Cardiac muscle cell (in vitro differentiated cells and primary cell): ENCODE measurements around the gene KIAA1143. TPM values are rescaled to one million over a fixed set of nuclear protein-coding genes. Genes with fewer than 3 reads are reported as not detected.

Experiments used
- DNase-seq, 2 donors: peaks; one replicate each; pipeline versions ENCODE4 v3.0.0 to v3.0.0-alpha.2; 2010 to 2017; ENCODE audit warnings: low read depth in 1 of 2, low spot score in 1 of 2
- H3K27ac ChIP-seq: fragments of 200-600 bp; sonication (generic); 2 replicates; pipeline ENCODE4 v1.5.1; 2016
- H3K27me3 ChIP-seq: fragments of 200-600 bp; sonication (generic); 2 replicates; pipeline ENCODE4 v1.6.0; 2016; ENCODE audit warnings: control low read depth
- H3K36me3 ChIP-seq: fragments of 200-600 bp; sonication (generic); 2 replicates; pipeline ENCODE4 v1.5.1; 2016; ENCODE audit warnings: control low read depth
- H3K4me1 ChIP-seq: fragments of 200-600 bp; sonication (generic); 2 replicates; pipeline ENCODE4 v1.8.1; 2017; ENCODE audit warnings: low read depth, mild to moderate bottlenecking, mixed run types
- H3K4me3 ChIP-seq: fragments of 200-600 bp; sonication (generic); 2 replicates; pipeline ENCODE4 v1.5.1; 2016; ENCODE audit warnings: mild to moderate bottlenecking
- H3K9me3 ChIP-seq: fragments of 200-600 bp; sonication (generic); 2 replicates; pipeline ENCODE4 v1.5.1; 2017; ENCODE audit warnings: low read depth, mild to moderate bottlenecking, control low read depth
- polyA plus RNA-seq: library from polyadenylated mRNA; unstranded; fragments of >200 nt; fragmentation: Nextera tagmentation; extraction: Ambion mirVana; gene quantifications from 2 replicates; pipeline ENCODE4 v1.2.1, GENCODE V29; 2016
- total RNA-seq: library from RNA; depleted of rRNA; stranded (reverse); fragments of >200 nt; gene quantifications from 2 replicates; pipeline ENCODE4 v1.2.3, GENCODE V29; 2016
- TF ChIP-seq, protein P1 (sequence below): IDR thresholded peaks from 2 replicates; pipeline ENCODE4 v1.5.1; 2012; ENCODE audit warnings: low read depth, mild to moderate bottlenecking, low read length

KIAA1143 gene
- total and polyA plus RNA-seq, 2 experiments from 2014 or later: 20.9 to 30.4 TPM

DNA sequence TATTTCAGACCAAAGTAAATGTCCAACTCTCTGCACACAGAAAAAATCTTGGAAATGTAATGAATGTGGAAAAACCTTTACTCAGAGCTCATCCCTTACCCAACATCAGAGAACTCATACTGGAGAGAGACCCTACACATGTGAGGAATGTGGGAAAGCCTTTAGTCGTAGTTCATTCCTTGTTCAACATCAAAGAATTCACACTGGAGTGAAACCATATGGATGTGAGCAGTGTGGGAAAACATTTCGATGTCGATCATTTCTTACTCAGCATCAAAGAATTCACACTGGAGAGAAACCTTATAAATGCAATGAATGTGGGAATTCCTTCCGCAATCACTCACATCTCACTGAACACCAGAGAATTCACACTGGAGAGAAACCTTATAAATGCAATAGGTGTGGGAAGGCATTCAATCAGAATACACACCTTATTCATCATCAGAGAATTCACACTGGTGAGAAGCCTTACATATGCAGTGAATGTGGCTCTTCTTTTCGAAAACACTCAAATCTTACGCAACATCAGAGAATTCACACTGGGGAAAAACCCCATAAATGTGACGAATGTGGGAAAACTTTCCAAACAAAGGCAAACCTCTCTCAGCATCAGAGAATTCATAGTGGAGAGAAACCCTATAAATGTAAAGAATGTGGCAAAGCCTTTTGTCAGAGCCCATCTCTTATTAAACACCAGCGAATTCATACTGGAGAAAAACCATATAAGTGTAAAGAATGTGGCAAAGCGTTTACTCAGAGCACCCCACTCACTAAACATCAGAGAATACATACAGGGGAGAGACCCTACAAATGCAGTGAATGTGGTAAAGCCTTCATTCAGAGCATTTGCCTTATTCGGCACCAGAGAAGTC is 40.0 kb downstream of the KIAA1143 start:
- TF ChIP-seq, protein P1, sequence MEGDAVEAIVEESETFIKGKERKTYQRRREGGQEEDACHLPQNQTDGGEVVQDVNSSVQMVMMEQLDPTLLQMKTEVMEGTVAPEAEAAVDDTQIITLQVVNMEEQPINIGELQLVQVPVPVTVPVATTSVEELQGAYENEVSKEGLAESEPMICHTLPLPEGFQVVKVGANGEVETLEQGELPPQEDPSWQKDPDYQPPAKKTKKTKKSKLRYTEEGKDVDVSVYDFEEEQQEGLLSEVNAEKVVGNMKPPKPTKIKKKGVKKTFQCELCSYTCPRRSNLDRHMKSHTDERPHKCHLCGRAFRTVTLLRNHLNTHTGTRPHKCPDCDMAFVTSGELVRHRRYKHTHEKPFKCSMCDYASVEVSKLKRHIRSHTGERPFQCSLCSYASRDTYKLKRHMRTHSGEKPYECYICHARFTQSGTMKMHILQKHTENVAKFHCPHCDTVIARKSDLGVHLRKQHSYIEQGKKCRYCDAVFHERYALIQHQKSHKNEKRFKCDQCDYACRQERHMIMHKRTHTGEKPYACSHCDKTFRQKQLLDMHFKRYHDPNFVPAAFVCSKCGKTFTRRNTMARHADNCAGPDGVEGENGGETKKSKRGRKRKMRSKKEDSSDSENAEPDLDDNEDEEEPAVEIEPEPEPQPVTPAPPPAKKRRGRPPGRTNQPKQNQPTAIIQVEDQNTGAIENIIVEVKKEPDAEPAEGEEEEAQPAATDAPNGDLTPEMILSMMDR: no peak
- Histone ChIP-seq H3K4me3 (no peak overlapping the region), H3K27me3 (no peaks in the 10 kb centered on the region), H3K27ac (no peak overlapping the region), H3K4me1 (no peaks in the 10 kb centered on the region), H3K9me3 (peaks cover 4% of the 10 kb centered on the region), H3K36me3 (no peaks in the 10 kb centered on the region)
- peak in 1 of 2 donors; percentile 12 for DNase-seq

DNA sequence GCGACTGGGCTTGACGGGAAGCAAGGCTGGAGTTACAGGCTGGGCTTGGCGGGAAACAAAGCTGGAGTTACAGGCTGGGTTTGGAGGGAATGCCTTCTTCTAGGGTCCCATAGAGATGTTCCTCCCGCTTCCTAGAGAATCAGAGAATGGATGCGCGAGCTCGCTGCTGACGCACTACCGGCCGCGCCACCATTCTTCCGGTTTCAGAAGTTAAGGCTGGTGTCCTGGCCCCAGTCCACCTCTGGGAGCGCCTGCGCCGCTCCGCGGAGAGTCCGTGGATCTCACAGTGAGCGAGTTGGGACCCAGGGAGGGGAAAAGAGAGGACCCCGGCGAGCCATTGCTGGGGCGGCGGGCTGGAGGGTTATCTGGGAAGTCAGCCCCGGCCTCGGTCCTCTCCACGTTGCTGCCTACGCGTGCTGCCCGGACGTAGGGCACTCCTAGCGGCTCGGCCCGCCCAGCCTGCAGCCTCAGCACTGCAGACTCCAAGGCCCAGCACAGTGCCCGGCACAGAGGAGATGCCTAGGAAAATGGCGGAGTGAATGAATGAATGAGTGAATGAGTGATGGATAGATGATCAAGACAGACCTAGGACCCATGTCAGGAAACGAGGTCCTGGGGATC is 48.9 kb downstream of the KIAA1143 start, which contains the start of gene ZNF502:
Gene ZNF502, plus strand, starts transcription at position 206 of the 621 bp plus-strand sequence. CDS start 7,602 bp downstream, outside the sequence.
- DNase-seq: peak; percentile 78 to 95
- H3K9me3 ChIP-seq: no peaks in the 10 kb centered on the region
- H3K36me3 ChIP-seq: no peaks in the 10 kb centered on the region

More for the DNA sequence above, 48.9 kb downstream of the KIAA1143 start, which contains the start of gene ZNF502:
- Histone ChIP-seq H3K27me3 (no peaks in the 10 kb centered on the region), H3K27ac (peak within 1 kb of the TSS; percentile 82), H3K4me1 (no peaks in the 10 kb centered on the region), H3K4me3 (peak within 1 kb of the TSS; percentile 81)
- TF ChIP-seq, protein P1: peak; percentile 40

Other genes with a start within 250 kb of the KIAA1143 start
- 24.9 and 27.4 TPM in 2 replicates for gene ZKSCAN7, start 206.4 kb downstream of the KIAA1143 start, total RNA-seq
- gene ZKSCAN7, start 206.4 kb downstream of the KIAA1143 start, polyA plus RNA-seq: 13.4 and 14.0 TPM in 2 replicates
- 5.8 and 7.1 TPM in 2 replicates for gene ZNF660, start 176.7 kb downstream of the KIAA1143 start, total RNA-seq
- 5.5 and 5.6 TPM in 2 replicates for gene ZNF660, start 176.7 kb downstream of the KIAA1143 start, polyA plus RNA-seq
- gene ZNF197, start 136.6 kb downstream of the KIAA1143 start, total RNA-seq: 22.3 and 52.5 TPM in 2 replicates
- 13.0 and 35.0 TPM in 2 replicates for gene ZNF197, start 136.6 kb downstream of the KIAA1143 start, polyA plus RNA-seq
- gene ZNF35, start 112.9 kb downstream of the KIAA1143 start, total RNA-seq: 10.6 and 14.7 TPM in 2 replicates
- 8.6 and 8.9 TPM in 2 replicates for gene ZNF35, start 112.9 kb downstream of the KIAA1143 start, polyA plus RNA-seq
- 1.1 and 2.0 TPM in 2 replicates for gene ZNF502, start 49.0 kb downstream of the KIAA1143 start, total RNA-seq
- gene ZNF502, start 49.0 kb downstream of the KIAA1143 start, polyA plus RNA-seq: 1.9 and 2.9 TPM in 2 replicates
- 4.8 and 11.5 TPM in 2 replicates for gene ZNF501, start 32.0 kb downstream of the KIAA1143 start, total RNA-seq
- 4.7 and 5.4 TPM in 2 replicates for gene ZNF501, start 32.0 kb downstream of the KIAA1143 start, polyA plus RNA-seq
- gene KIF15, start 175 bp upstream of the KIAA1143 start, total RNA-seq: 1.4 and 6.4 TPM in 2 replicates
- gene KIF15, start 175 bp upstream of the KIAA1143 start, polyA plus RNA-seq: 2.7 and 3.0 TPM in 2 replicates
- 25.5 and 27.3 TPM in 2 replicates for gene TMEM42, start 100.3 kb upstream of the KIAA1143 start, total RNA-seq
- gene TMEM42, start 100.3 kb upstream of the KIAA1143 start, polyA plus RNA-seq: 38.8 and 39.6 TPM in 2 replicates
- gene TGM4, start 113.0 kb upstream of the KIAA1143 start, total RNA-seq: not detected in 2 replicates
- 0.84 TPM in 1 of 2 replicates, not detected in the other for gene TGM4, start 113.0 kb upstream of the KIAA1143 start, polyA plus RNA-seq
- gene ZDHHC3, start 214.6 kb upstream of the KIAA1143 start, total RNA-seq: 50.2 and 60.3 TPM in 2 replicates
- gene ZDHHC3, start 214.6 kb upstream of the KIAA1143 start, polyA plus RNA-seq: 43.8 and 47.8 TPM in 2 replicates
- 47.7 and 61.1 TPM in 2 replicates for gene EXOSC7, start 214.6 kb upstream of the KIAA1143 start, total RNA-seq
- gene EXOSC7, start 214.6 kb upstream of the KIAA1143 start, polyA plus RNA-seq: 66.9 and 70.4 TPM in 2 replicates